Retinal pigment epithelial cell (primary cell): Measurements from ENCODE around the gene REC114.
"Not testable (repeated sequence)": the region's sequence is repeated elsewhere in the genome, so short reads cannot be mapped to it uniquely, and the experiment has no call there.

Experiments
- DNase-seq: peaks from one replicate; pipeline ENCODE4 v3.0.0-alpha.2; 2010; ENCODE audit warnings: low read depth
- H3K4me3 ChIP-seq: 2 replicates; pipeline ENCODE4 v1.5.1; 2011; ENCODE audit warnings: mild to moderate bottlenecking, low read length, control low read depth, moderate library complexity
- TF ChIP-seq, protein P1 (sequence below): conservative IDR thresholded peaks from 2 replicates; pipeline ENCODE4 v1.5.1; 2011; ENCODE audit warnings: low read depth, low read length, control low read depth, inconsistent platforms

The REC114 gene

DNA sequence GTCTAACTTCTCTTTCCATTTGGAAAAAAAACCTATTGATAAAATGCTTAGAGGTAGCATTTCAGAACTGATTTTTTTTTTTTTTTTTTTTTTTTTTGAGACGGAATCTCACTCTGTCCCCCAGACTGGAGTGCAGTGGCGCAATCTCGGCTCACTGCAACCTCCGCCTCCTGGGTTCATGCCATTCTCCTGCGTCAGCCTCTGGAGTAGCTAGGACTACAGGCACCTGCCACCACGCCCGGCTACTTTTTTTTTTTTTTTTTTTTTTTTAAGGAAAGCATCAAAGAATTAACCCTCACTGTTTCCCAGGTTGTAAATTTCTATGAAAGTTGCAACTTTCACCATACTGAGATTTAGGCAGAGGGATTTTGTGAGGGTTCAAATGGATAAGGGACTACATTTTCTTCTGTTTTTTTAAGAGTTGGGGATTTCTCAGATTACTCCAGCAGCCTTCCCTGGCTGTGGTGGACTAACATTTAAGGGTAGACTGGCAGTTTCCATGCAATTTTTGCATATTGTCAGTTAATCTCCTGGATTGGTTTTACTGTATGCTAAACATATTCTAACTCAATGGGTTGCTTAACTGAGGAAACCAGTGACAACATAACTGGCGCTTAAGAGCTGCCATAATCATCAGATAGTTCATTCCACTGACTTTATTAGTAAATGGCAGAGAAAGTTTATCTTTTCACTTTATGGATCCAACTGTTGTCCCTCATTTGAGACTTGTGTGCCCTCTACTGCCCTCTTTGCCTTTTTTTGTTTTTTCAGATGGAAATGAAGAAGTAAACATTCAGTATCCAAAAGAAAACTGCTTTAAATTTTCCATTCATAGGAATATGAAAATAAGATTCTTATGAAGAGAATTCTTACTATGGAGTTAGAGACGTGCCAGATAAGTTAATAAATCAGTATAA, 96.5 kb downstream of the REC114 start:
- TF ChIP-seq, protein P1, sequence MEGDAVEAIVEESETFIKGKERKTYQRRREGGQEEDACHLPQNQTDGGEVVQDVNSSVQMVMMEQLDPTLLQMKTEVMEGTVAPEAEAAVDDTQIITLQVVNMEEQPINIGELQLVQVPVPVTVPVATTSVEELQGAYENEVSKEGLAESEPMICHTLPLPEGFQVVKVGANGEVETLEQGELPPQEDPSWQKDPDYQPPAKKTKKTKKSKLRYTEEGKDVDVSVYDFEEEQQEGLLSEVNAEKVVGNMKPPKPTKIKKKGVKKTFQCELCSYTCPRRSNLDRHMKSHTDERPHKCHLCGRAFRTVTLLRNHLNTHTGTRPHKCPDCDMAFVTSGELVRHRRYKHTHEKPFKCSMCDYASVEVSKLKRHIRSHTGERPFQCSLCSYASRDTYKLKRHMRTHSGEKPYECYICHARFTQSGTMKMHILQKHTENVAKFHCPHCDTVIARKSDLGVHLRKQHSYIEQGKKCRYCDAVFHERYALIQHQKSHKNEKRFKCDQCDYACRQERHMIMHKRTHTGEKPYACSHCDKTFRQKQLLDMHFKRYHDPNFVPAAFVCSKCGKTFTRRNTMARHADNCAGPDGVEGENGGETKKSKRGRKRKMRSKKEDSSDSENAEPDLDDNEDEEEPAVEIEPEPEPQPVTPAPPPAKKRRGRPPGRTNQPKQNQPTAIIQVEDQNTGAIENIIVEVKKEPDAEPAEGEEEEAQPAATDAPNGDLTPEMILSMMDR, result peak; percentile 3
- no peak for DNase-seq

DNA sequence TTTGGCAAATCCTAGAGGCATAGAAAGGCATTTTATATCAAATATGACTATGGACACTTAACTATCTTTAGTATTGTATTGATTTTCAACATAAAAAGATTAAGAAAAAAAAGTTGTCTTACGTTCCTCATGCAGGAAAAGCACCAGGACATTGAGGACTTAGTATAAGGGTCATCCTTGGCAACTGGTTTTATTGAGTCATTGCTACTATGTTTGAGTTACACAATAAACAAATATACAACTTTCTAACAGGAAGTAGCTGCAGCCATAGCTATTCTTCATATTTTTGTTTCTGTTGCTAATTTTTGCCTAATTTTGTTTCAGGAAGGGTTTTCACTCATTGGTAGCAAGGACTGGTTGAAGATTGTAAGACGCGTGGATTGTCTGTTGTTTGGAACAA, 97.2 kb downstream of the REC114 start:
- no peak for DNase-seq
- TF ChIP-seq, protein P1, result no peak
- no peak overlapping the region for H3K4me3 ChIP-seq

More for the DNA sequence above, 96.5 kb downstream of the REC114 start:
- H3K4me3 ChIP-seq, result no peak overlapping the region

DNA sequence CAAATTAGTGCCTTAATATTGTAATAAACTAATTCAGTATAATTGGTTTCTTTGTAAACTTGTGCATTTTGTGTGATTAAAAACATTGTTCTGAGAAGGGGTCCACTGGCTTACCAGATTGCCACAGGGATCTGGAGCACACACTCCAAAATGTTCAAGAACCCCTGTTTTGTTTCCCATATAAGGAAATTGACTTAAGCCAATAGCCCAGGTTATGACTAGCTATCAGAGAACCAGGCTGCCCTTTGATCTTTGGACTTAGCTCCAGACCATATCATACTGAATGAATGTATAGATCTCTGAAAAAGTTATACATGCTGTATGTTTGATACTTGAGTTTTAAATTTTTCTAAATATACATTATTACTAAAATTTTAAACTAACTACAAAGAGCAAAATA, 98.5 kb downstream of the REC114 start:
- no peak for DNase-seq
- H3K4me3 ChIP-seq, result no peak overlapping the region
- TF ChIP-seq, protein P1, result no peak

DNA sequence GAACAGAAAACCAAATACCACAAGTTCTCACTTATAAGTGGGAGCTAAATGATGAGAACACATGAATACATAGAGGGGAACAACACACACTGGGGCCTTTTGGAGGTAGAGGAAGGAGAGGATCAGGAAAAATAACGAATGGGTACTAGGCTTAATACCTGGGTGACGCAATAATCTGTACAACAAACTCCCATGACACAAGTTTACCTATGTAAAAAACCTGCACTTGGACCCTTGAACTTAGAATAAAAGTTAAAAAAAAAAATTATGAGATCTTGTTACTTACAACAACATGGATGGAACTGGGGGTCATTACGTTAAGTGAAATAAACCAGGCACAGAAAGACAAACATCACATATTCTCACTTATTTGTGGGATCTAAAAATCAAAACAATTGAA, 106.0 kb downstream of the REC114 start:
- not testable (repeated sequence) for H3K4me3 ChIP-seq, DNase-seq

DNA sequence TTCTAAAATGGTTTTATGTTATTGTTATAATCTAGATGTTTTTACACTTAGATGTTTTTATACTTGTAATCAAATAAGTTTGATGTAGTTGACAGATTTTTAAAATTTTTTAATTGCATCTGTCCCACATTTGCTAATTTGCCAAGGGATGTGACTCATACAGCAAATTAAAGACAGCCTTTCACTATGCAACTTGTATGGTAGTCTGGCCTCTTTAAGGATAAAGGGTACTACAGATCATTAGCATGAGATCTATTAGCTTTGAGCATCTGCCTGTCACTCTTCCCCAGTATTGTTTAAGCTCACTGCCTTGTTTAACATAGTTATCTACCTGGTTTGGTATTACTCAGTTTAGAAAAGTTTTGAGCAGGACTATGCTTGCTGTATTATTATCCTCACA, 107.2 kb downstream of the REC114 start:
- DNase-seq, result no peak
- no peak overlapping the region for H3K4me3 ChIP-seq
- TF ChIP-seq, protein P1, result no peak

DNA sequence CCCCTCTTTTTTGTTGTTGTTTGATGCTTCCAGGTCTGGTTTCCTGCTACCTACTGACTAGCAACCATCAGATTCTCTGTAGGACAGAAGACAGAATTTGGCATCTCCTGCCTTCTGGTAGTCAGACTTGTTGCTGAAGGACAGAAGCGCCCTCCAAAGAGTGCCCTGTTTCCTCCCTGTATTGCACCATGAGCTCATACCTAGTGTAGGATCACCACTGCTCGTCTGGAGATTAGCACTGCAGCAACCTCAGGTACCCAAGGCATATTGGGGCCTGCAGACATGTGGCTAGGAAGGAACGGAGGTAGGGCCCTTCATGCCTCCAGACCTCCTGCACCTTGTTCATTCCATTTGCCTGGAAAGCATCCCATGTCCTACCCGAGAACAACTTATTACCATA, 112.1 kb downstream of the REC114 start:
- TF ChIP-seq, protein P1, result no peak
- no peak for DNase-seq
- no peak overlapping the region for H3K4me3 ChIP-seq

DNA sequence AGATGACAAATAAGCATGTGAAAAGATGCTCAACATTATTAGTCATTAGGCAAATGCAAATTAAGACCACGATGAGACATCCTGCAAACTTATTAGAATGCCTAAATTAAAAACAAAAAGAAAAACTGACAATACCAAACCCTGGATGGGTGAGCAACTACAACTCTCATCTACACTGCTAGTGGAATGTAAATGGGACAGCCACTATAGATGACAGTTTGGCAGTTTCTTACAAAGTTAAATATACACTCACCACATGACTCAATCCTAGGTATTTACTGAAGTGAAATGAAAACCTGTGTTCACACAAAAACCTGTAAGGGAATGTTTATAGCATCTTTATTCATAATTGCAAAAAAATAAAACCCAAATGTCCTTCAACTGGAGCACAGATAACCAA, 115.6 kb downstream of the REC114 start:
- DNase-seq, result no peak
- TF ChIP-seq, protein P1, result no peak
- no peak overlapping the region for H3K4me3 ChIP-seq
